Activated B cell treated with CpG ODN at 0.5 μM for 24 hours (primary cell): Measurements from ENCODE around the gene CD247. TPM values are rescaled to one million over a fixed set of nuclear protein-coding genes. Genes with fewer than 3 reads are reported as not detected.
A peak's percentile ranks its signal among the peaks of the same experiment; 100 is the strongest.

ENCODE experiments used
- ATAC-seq: fragments of 200-7000 bp; cut with Tn5 transposase; one replicate; pipeline ENCODE4 v1.10.0; 2021; ENCODE audit warnings: low read depth, mild to moderate bottlenecking, moderate library complexity
- CTCF ChIA-PET: fragments of 350-600 bp; sonication (Branson Sonifier 250); formaldehyde crosslinking; loops from one replicate; lab custom pipeline; 2021; ENCODE audit warnings: antibody characterized with exemption; lab: Charles Lee
- POLR2A ChIA-PET: fragments of 350-600 bp; sonication (Branson Sonifier 250); formaldehyde crosslinking; loops from one replicate; lab custom pipeline; 2021; ENCODE audit warnings: antibody characterized with exemption; lab: Charles Lee
- DNase-seq: peaks from one replicate; pipeline ENCODE4 v3.0.0; 2022
- H3K27ac Mint-ChIP-seq: one replicate; pipeline ENCODE4 v1.8.0; 2020; ENCODE audit warnings: mixed read lengths
- H3K27me3 Mint-ChIP-seq: one replicate; pipeline ENCODE4 v1.8.0; 2021; ENCODE audit warnings: mixed read lengths
- H3K36me3 Mint-ChIP-seq: one replicate; pipeline ENCODE4 v1.8.0; 2021; ENCODE audit warnings: low read depth, mixed read lengths
- H3K4me1 Mint-ChIP-seq: one replicate; pipeline ENCODE4 v1.8.0; 2021; ENCODE audit warnings: mixed read lengths
- H3K4me3 Mint-ChIP-seq: one replicate; pipeline ENCODE4 v1.8.0; 2020; ENCODE audit warnings: mild to moderate bottlenecking, mixed read lengths
- H3K9me3 Mint-ChIP-seq: one replicate; pipeline ENCODE4 v1.8.0; 2020; ENCODE audit warnings: mixed read lengths
- intact Hi-C: fragments of 100-400 bp; cut with micrococcal nuclease; formaldehyde crosslinking; loops from one replicate; pipeline ENCODE4 v1.15.1; 2024
- total RNA-seq: library from RNA; stranded (reverse); gene quantifications from 2 replicates; pipeline ENCODE4 v1.2.3, GENCODE V29; 2022
- TF ChIP-seq, protein P1 (sequence below): fragments of 200-600 bp; IDR thresholded peaks from one replicate; pipeline ENCODE4 v1.8.0; 2022; ENCODE audit warnings: antibody characterized with exemption, mild to moderate bottlenecking

The CD247 gene
- total RNA-seq, 1 donor from 2014 or later, result 1.0 TPM

- CTCF ChIA-PET, result interaction anchor here (1.0 to 2.0 kb wide), 3 partner anchors 33 to 234 kb away, joined by 3 to 6 read pairs (median 3); no protein-coding TSS in a partner anchor
- H3K27me3 Mint-ChIP-seq, result peaks cover 64% of the 10 kb centered on the region
- intact Hi-C loops, result no loop called here
- H3K27ac Mint-ChIP-seq, result no peak overlapping the region
- no peaks in the 10 kb centered on the region for H3K9me3 Mint-ChIP-seq
- no peak overlapping the region for H3K4me3 Mint-ChIP-seq
- ATAC-seq (no peak), DNase-seq (no peak)
- no peaks in the 10 kb centered on the region for H3K36me3 Mint-ChIP-seq
- peaks cover 38% of the 10 kb centered on the region for H3K4me1 Mint-ChIP-seq
- TF ChIP-seq, protein P1, sequence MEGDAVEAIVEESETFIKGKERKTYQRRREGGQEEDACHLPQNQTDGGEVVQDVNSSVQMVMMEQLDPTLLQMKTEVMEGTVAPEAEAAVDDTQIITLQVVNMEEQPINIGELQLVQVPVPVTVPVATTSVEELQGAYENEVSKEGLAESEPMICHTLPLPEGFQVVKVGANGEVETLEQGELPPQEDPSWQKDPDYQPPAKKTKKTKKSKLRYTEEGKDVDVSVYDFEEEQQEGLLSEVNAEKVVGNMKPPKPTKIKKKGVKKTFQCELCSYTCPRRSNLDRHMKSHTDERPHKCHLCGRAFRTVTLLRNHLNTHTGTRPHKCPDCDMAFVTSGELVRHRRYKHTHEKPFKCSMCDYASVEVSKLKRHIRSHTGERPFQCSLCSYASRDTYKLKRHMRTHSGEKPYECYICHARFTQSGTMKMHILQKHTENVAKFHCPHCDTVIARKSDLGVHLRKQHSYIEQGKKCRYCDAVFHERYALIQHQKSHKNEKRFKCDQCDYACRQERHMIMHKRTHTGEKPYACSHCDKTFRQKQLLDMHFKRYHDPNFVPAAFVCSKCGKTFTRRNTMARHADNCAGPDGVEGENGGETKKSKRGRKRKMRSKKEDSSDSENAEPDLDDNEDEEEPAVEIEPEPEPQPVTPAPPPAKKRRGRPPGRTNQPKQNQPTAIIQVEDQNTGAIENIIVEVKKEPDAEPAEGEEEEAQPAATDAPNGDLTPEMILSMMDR, result no peak
- POLR2A ChIA-PET, result interaction anchor here (0.5 to 2.0 kb wide), 2 partner anchors 234 to 281 kb away, joined by 5 to 14 read pairs; partner anchors contain the start of gene POU2F1
Measured at GRCh38 chr1:167501515-167502191, 16.7 kb downstream of the CD247 start.

DNA sequence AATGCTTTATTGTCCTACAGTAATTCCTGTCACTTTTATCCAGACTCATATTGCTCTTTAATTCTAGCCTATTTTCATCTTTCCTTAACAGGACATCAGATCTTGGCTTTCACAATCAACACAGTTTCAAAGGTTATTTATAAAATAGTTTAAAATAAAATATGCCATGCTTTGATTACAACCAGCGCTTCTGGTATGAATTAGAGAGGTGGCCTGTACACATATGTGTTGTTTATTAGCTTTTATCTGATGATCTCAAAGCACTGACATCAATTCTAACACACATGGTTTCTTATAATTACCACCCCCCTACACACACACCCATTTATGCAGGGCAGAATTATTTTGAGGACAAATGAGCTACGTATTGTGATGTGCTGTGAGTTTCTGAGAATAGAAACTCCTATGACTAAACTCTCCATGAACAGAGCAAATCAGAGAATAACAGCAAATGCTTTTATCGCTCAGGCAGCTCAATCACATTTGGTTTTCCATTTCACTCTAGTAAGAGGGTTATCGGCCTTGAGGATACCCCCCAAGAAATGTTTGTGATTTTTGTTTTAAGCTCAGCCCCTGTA lies 18.0 kb downstream of the CD247 start:
- ChIA-PET CTCF (interaction anchor here (1.0 to 2.2 kb wide), 6 partner anchors 33 to 443 kb away, joined by 3 to 7 read pairs (median 4); no protein-coding TSS in a partner anchor), POLR2A (interaction anchor here (1.3 to 2.6 kb wide), 3 partner anchors 45 to 280 kb away, joined by 4 to 19 read pairs (median 14); partner anchors contain the start of gene POU2F1)
- no peaks in the 10 kb centered on the region for H3K36me3 Mint-ChIP-seq
- TF ChIP-seq, protein P1, result no peak
- peaks cover 38% of the 10 kb centered on the region for H3K4me1 Mint-ChIP-seq
- peak; percentile 16 for ATAC-seq
- H3K9me3 Mint-ChIP-seq, result no peaks in the 10 kb centered on the region
- H3K4me3 Mint-ChIP-seq, result peak overlapping the region; percentile 41
- peaks cover 69% of the 10 kb centered on the region for H3K27me3 Mint-ChIP-seq
- H3K27ac Mint-ChIP-seq, result peak overlapping the region; percentile 8
- no peak for DNase-seq
- intact Hi-C loops, result loop anchor here (1.0 kb wide), 1 partner anchor 53 kb away; the partner anchor contains the start of gene CREG1

DNA sequence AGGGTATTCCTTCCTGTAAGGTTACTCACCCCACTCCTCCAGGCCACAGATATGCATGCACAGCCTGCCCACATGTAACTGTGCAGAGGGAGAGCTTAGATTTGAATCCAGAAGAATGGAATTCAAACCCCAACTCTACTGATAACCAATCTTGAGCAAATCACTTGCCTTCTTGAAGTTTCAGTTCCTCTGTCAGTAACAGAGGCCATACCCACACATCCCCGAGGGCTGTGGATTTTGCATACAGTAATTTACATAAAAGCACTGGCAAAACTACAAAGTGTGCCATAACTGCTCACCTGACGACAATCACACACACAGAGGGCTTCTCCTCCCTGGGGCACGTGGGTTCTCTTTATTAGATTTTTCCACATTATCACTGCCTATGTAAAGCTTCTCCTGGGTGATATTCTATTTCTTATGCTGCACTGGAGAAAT lies 18.6 kb downstream of the CD247 start:
- intact Hi-C loops, result loop anchor here (1.0 to 5.0 kb wide), 8 partner anchors 23 to 279 kb away; partner anchors contain the start of genes CREG1 and POU2F1
- ATAC-seq (peak; percentile 96), DNase-seq (peak; percentile 31)
- H3K27ac Mint-ChIP-seq, result peak overlapping the region; percentile 59
- H3K4me3 Mint-ChIP-seq, result peak overlapping the region; percentile 64
- no peaks in the 10 kb centered on the region for H3K36me3 Mint-ChIP-seq
- ChIA-PET CTCF (interaction anchor here (1.2 to 2.2 kb wide), 4 partner anchors 33 to 442 kb away, joined by 3 to 7 read pairs (median 5); no protein-coding TSS in a partner anchor), POLR2A (interaction anchor here (1.3 to 2.6 kb wide), 3 partner anchors 44 to 279 kb away, joined by 4 to 19 read pairs (median 14); partner anchors contain the start of gene POU2F1)
- TF ChIP-seq, protein P1, result no peak
- H3K4me1 Mint-ChIP-seq, result peaks cover 38% of the 10 kb centered on the region
- no peaks in the 10 kb centered on the region for H3K9me3 Mint-ChIP-seq
- H3K27me3 Mint-ChIP-seq, result peaks cover 67% of the 10 kb centered on the region

DNA sequence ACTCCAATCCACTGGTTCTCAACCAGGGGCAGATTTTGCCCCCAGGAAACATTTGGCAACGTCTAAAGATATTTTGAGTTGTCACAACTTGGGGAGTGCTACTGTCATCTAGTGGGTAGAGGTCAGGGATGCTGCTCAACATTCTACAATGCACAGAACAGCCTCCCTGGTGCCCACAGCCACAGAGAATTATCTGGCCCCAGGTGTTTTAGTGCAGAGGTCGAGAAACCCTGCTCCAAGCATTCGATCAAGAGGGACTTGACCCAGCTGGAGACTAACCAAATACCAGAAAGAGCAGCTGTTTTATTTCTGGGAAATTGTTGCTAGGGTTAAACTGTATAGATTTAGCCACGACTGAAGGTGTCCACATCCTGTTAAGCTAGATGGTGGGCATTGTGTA lies 19.2 kb downstream of the CD247 start:
- Mint-ChIP-seq H3K4me3 (peak overlapping the region; percentile 64), H3K36me3 (no peaks in the 10 kb centered on the region), H3K27ac (peak overlapping the region; percentile 59), H3K27me3 (peaks cover 64% of the 10 kb centered on the region), H3K9me3 (no peaks in the 10 kb centered on the region), H3K4me1 (peaks cover 38% of the 10 kb centered on the region)
- intact Hi-C loops, result loop anchor here (1.0 to 5.0 kb wide), 7 partner anchors 22 to 279 kb away; partner anchors contain the start of gene POU2F1
- POLR2A ChIA-PET, result interaction anchor here (2.6 kb wide), 1 partner anchor 44 kb away, joined by 19 read pairs; no protein-coding TSS in a partner anchor
- CTCF ChIA-PET, result interaction anchor here (1.2 to 2.2 kb wide), 3 partner anchors 34 to 442 kb away, joined by 3 to 7 read pairs (median 4); no protein-coding TSS in a partner anchor
- DNase-seq (no peak), ATAC-seq (no peak)
- TF ChIP-seq, protein P1, result no peak
